ENCODE results near the gene CACNA1E.

Gene CACNA1E

GRCh38 chr1:181592255-181592859, 109.0 kb downstream of the CACNA1E start:
- no peak for DNase-seq

GRCh38 chr1:181593042-181593441, 109.7 kb downstream of the CACNA1E start:
- no peak for DNase-seq

GRCh38 chr1:181594553-181594952, 111.2 kb downstream of the CACNA1E start:
- DNase-seq: no peak

GRCh38 chr1:181595234-181595633, 111.9 kb downstream of the CACNA1E start:
- DNase-seq: no peak

GRCh38 chr1:181601186-181601950, 118.1 kb downstream of the CACNA1E start:
- no peak for DNase-seq

GRCh38 chr1:181603735-181604410, 120.6 kb downstream of the CACNA1E start:
- no peak for DNase-seq

GRCh38 chr1:181604482-181605249, 121.3 kb downstream of the CACNA1E start:
- DNase-seq: no peak

GRCh38 chr1:181607524-181607923, 124.2 kb downstream of the CACNA1E start:
- DNase-seq: no peak

GRCh38 chr1:181608386-181608785, 125.1 kb downstream of the CACNA1E start:
- DNase-seq: no peak

GRCh38 chr1:181608948-181609347, 125.6 kb downstream of the CACNA1E start:
- DNase-seq: no peak

- no peak for DNase-seq
Observed at GRCh38 chr1:181612100-181612499, 128.8 kb downstream of the CACNA1E start.

GRCh38 chr1:181618559-181618958, 135.2 kb downstream of the CACNA1E start:
- DNase-seq: no peak

GRCh38 chr1:181620183-181620582, 136.9 kb downstream of the CACNA1E start:
- DNase-seq: no peak

- no peak for DNase-seq
Observed at GRCh38 chr1:181623850-181624249, 140.5 kb downstream of the CACNA1E start.

GRCh38 chr1:181626279-181626938, 143.1 kb downstream of the CACNA1E start:
- no peak for DNase-seq

GRCh38 chr1:181630398-181630797, 147.1 kb downstream of the CACNA1E start:
- DNase-seq: no peak

- no peak for DNase-seq
Observed at GRCh38 chr1:181630838-181631237, 147.5 kb downstream of the CACNA1E start.

GRCh38 chr1:181632492-181632891, 149.2 kb downstream of the CACNA1E start:
- DNase-seq: no peak

GRCh38 chr1:181632960-181633359, 149.6 kb downstream of the CACNA1E start:
- no peak for DNase-seq

GRCh38 chr1:181635110-181635509, 151.8 kb downstream of the CACNA1E start:
- no peak for DNase-seq

GRCh38 chr1:181637998-181638397, 154.7 kb downstream of the CACNA1E start:
- DNase-seq: no peak

GRCh38 chr1:181640956-181641355, 157.6 kb downstream of the CACNA1E start:
- no peak for DNase-seq

- DNase-seq: no peak
Observed at GRCh38 chr1:181643631-181644030, 160.3 kb downstream of the CACNA1E start.
